ENCODE results near the gene PIGU. TPM values are rescaled to one million over a fixed set of nuclear protein-coding genes. Genes with fewer than 3 reads are reported as not detected.

PIGU gene
- total and polyA plus RNA-seq, 2 of the 13 experiments (the other 11 are each of a cell fraction or from before 2014, with no cell fraction given), result 45.5 to 231 TPM

- no peak for TF ChIP-seq MYC (CRISPR knock-in tag; IDR thresholded peaks at IDR 0.05; ENCODE audit: borderline replicate concordance)
- no peak for TF ChIP-seq ZNF274 (CRISPR knock-in tag; IDR thresholded peaks at IDR 0.05)
- no peak for TF ChIP-seq HDAC6 (IDR thresholded peaks at IDR 0.05; ENCODE audit: low read depth, low read length)
- no peak for TF ChIP-seq PAXIP1 (CRISPR knock-in tag; conservative IDR thresholded peaks at IDR 0.05)
- TF ChIP-seq XRCC5 (optimal IDR thresholded peaks at IDR 0.05; ENCODE audit: low read length), result no peak
- TF ChIP-seq KDM6A (CRISPR knock-in tag; IDR thresholded peaks at IDR 0.05; ENCODE audit: low read depth), result no peak
- TF ChIP-seq SP4 (CRISPR knock-in tag; IDR thresholded peaks at IDR 0.05), result no peak
- no peak for TF ChIP-seq ZNF382 (CRISPR knock-in tag; IDR thresholded peaks at IDR 0.05; ENCODE audit: borderline replicate concordance)
- no peak for TF ChIP-seq ZNF569 (CRISPR knock-in tag; IDR thresholded peaks at IDR 0.05; ENCODE audit: borderline replicate concordance)
- TF ChIP-seq ONECUT2 (CRISPR knock-in tag; IDR thresholded peaks at IDR 0.05), result no peak
- TF ChIP-seq ZNF543 (CRISPR knock-in tag; IDR thresholded peaks at IDR 0.05), result no peak; the same call in 1 of the 2 replicates
- no peak for TF ChIP-seq ZNF44 (CRISPR knock-in tag; IDR thresholded peaks at IDR 0.05)
- no peak for TF ChIP-seq PRMT3 (CRISPR knock-in tag; IDR thresholded peaks at IDR 0.05; ENCODE audit: borderline replicate concordance, low read depth)
- no peak; the same call in 1 of the 2 replicates for TF ChIP-seq ZNF607 (CRISPR knock-in tag; IDR thresholded peaks at IDR 0.05; ENCODE audit: borderline replicate concordance)
- TF ChIP-seq TFDP1 (CRISPR knock-in tag; IDR thresholded peaks at IDR 0.05; ENCODE audit: borderline replicate concordance), result no peak
- no peak for TF ChIP-seq XBP1 (CRISPR knock-in tag; IDR thresholded peaks at IDR 0.05)
- no peak for TF ChIP-seq SIN3A (IDR thresholded peaks at IDR 0.05; ENCODE audit: borderline replicate concordance, low read depth, low read length)
- no peak for TF ChIP-seq MAFK (conservative IDR thresholded peaks at IDR 0.05 in 1 of 2, IDR thresholded peaks at IDR 0.05 in 1 of 2; ENCODE audit: low read length in 2 of 2)
- TF ChIP-seq ZNF331 (CRISPR knock-in tag; IDR thresholded peaks at IDR 0.05), result no peak
- TF ChIP-seq ARID3A (IDR thresholded peaks at IDR 0.05; ENCODE audit: low read depth, low read length), result no peak
- no peak for TF ChIP-seq ZNF687 (CRISPR knock-in tag; IDR thresholded peaks at IDR 0.05)
Measured at GRCh38 chr20:34703061-34703423, 26.1 kb upstream of the PIGU start (continued).
